ENCODE results near the gene CLEC16A. TPM values are rescaled to one million over a fixed set of nuclear protein-coding genes. Genes with fewer than 3 reads are reported as not detected.
"Not testable (repeated sequence)": the region's sequence is repeated elsewhere in the genome, so short reads cannot be mapped to it uniquely, and the experiment has no call there.

Gene CLEC16A
- total and polyA plus RNA-seq, 9 of the 15 experiments (the other 6 are each of a cell fraction or from before 2014, with no cell fraction given), result 1.00 to 22.3 (median 10.0) TPM

- Histone ChIP-seq H3K36me3 (ENCODE audit: control insufficient read depth, insufficient read depth, low read length) (peaks cover 13% of the 10 kb centered on the region; the same call in 1 of the 3 replicates), H3K4me1 (replicated peaks in 1 of 2; ENCODE audit: control insufficient read depth in 2 of 2, insufficient read depth in 2 of 2, low read length in 2 of 2) (peaks cover 63 to 64% of the 10 kb centered on the region in 2 experiments)
- H3K27me3 ChIP-seq (ENCODE audit: control insufficient read depth in 2 of 2, insufficient read depth in 2 of 2, low read length in 2 of 2); H3K9ac ChIP-seq (ENCODE audit: insufficient read depth in 1 of 2, low read depth in 2 of 2, low read length in 2 of 2); H3K79me2 ChIP-seq (ENCODE audit: control insufficient read depth, insufficient read depth, low read length); CTCF ChIA-PET (ENCODE audit: low intra/inter-chr PET ratio); H3K9me1 ChIP-seq (ENCODE audit: control insufficient read depth, insufficient read depth, low read length); DNase-seq (ENCODE audit: extremely low read depth in 1 of 4, low spot score in 3 of 4); FAIRE-seq; ATAC-seq; H2AFZ ChIP-seq (ENCODE audit: low read depth, low read length); H3K4me2 ChIP-seq (ENCODE audit: insufficient read depth, low read length); H3K9me3 ChIP-seq (replicated peaks; ENCODE audit: control insufficient read depth, insufficient read depth, low read depth, low read length); POLR2A ChIA-PET; H4K20me1 ChIP-seq (replicated peaks; ENCODE audit: control insufficient read depth, insufficient read depth, low read length); H3K27ac ChIP-seq (ENCODE audit: extremely low read depth, low read depth, low read length); BruUV-seq (replicated peaks); H3K4me3 ChIP-seq; intact Hi-C loops (cut with micrococcal nuclease): not testable (repeated sequence)
- in situ Hi-C loops (cut with MboI), result loop anchor here (10.0 kb wide), 1 partner anchor 242 kb away; the partner anchor contains the start of gene RMI2
- WGBS (ENCODE audit: insufficient coverage, low coverage, missing lambda C conversion rate), result 91% methylated on average over 5 of the region's 5 CpGs
Measured at GRCh38 chr16:11103301-11103700, 158.9 kb downstream of the CLEC16A start.

- no peaks in the 10 kb centered on the region for H3K79me2 ChIP-seq (ENCODE audit: control insufficient read depth, insufficient read depth, low read length)
- peak overlapping the region; percentile 54; the same call in 2 of the 3 replicates for H3K27ac ChIP-seq (ENCODE audit: extremely low read depth, low read depth, low read length)
- no peak; the same call in 1 of the 3 replicates for ATAC-seq
- ChIA-PET CTCF (ENCODE audit: low intra/inter-chr PET ratio) (no interaction called here), POLR2A (interaction anchor here (0.5 to 3.2 kb wide), 11 partner anchors 10 to 977 kb away, joined by 3 to 24 read pairs (median 4); partner anchors contain the start of gene SOCS1)
- 0 out of 2 replicates have a peak, but pooled peaks cover 7% of the 10 kb centered on the region for H4K20me1 ChIP-seq (replicated peaks; ENCODE audit: control insufficient read depth, insufficient read depth, low read length)
- H3K4me3 ChIP-seq, result no peak overlapping the region
- H3K9ac ChIP-seq (ENCODE audit: insufficient read depth in 1 of 2, low read depth in 2 of 2, low read length in 2 of 2), result peak overlapping the region in 1 of 2 experiments; percentile 67; a peak in 2 of 4 replicates
- H3K27me3 ChIP-seq (ENCODE audit: control insufficient read depth in 2 of 2, insufficient read depth in 2 of 2, low read length in 2 of 2), result no peaks in the 10 kb centered on the region
- in situ Hi-C loops (cut with MboI), result loop anchor here (10.0 kb wide), 1 partner anchor 240 kb away; the partner anchor contains the start of gene RMI2
- H3K9me3 ChIP-seq (replicated peaks; ENCODE audit: control insufficient read depth, insufficient read depth, low read depth, low read length), result no peaks in the 10 kb centered on the region
- peak overlapping the region; percentile 54 for H3K4me2 ChIP-seq (ENCODE audit: insufficient read depth, low read length)
- peaks cover 8% of the 10 kb centered on the region; the same call in 1 of the 3 replicates for H3K36me3 ChIP-seq (ENCODE audit: control insufficient read depth, insufficient read depth, low read length)
- H3K4me1 ChIP-seq (replicated peaks in 1 of 2; ENCODE audit: control insufficient read depth in 2 of 2, insufficient read depth in 2 of 2, low read length in 2 of 2), result peaks cover 56 to 64% of the 10 kb centered on the region in 2 experiments
- 2% methylated on average over 4 of the region's 4 CpGs for WGBS (ENCODE audit: insufficient coverage, low coverage, missing lambda C conversion rate)
- DNase-seq (ENCODE audit: extremely low read depth in 1 of 4, low spot score in 3 of 4), result no peak
- intact Hi-C loops (cut with micrococcal nuclease), result loop anchor here (2.0 to 5.0 kb wide), 6 partner anchors 24 to 150 kb away; no protein-coding TSS in a partner anchor
- no peak for FAIRE-seq
- BruUV-seq (replicated peaks), result no TSS peak
- H3K9me1 ChIP-seq (ENCODE audit: control insufficient read depth, insufficient read depth, low read length), result peaks cover 4% of the 10 kb centered on the region
- H2AFZ ChIP-seq (ENCODE audit: low read depth, low read length), result no peak overlapping the region
- TF ChIP-seq ZNF583 (CRISPR knock-in tag; IDR thresholded peaks at IDR 0.05) (no peak), ZNF175 (CRISPR knock-in tag; IDR thresholded peaks at IDR 0.05; ENCODE audit: low read depth) (peak; percentile 35; the same call in 1 of the 2 replicates), TOE1 (IDR thresholded peaks at IDR 0.05; ENCODE audit: borderline replicate concordance) (no peak), TOE1 (CRISPR knock-in tag; IDR thresholded peaks at IDR 0.05; ENCODE audit: borderline replicate concordance, low read depth) (peak; percentile 72; the same call in 1 of the 2 replicates), ZNF121 (CRISPR knock-in tag; conservative IDR thresholded peaks at IDR 0.05) (peak; percentile 69), ZBTB26 (CRISPR knock-in tag; IDR thresholded peaks at IDR 0.05) (no peak), FOXJ3 (CRISPR knock-in tag; IDR thresholded peaks at IDR 0.05) (no peak), ARID3B (CRISPR knock-in tag; IDR thresholded peaks at IDR 0.05; ENCODE audit: borderline replicate concordance) (0 out of 2 replicates have a peak, but pooled peaks have one; percentile 58), MAZ (CRISPR knock-in tag; conservative IDR thresholded peaks at IDR 0.05 in 1 of 2, IDR thresholded peaks at IDR 0.05 in 1 of 2) (peak in 1 of 2 experiments; percentile 52; a peak in 1 of 4 replicates)
Measured at GRCh38 chr16:11104168-11105037, 160.0 kb downstream of the CLEC16A start.

All from K562 (cell line).